Dermis microvascular lymphatic vessel endothelial cell (primary cell): ENCODE data around the gene EDARADD. TPM values are rescaled to one million over a fixed set of nuclear protein-coding genes. Genes with fewer than 3 reads are reported as not detected.
"Not testable (repeated sequence)": the region's sequence is repeated elsewhere in the genome, so short reads cannot be mapped to it uniquely, and the experiment has no call there.

Experiments used
- DNase-seq, 2 donors: peaks; one replicate each; pipeline versions ENCODE4 v3.0.0 to v3.0.0-alpha.2; 2010; ENCODE audit warnings: low read depth in 2 of 2
- total RNA-seq: library from RNA; depleted of rRNA; stranded (reverse); fragments of >200 nt; gene quantifications from 2 replicates; pipeline ENCODE4 v1.2.1, GENCODE V29; 2014

Gene EDARADD
- total RNA-seq, 1 donor from 2014 or later, result under 0.01 TPM

- DNase-seq, result no peak
These were observed 39.8 kb downstream of the EDARADD start for GRCh38 chr1:236433819-236434315.

- DNase-seq, result no peak
These were observed 44.5 kb downstream of the EDARADD start for GRCh38 chr1:236438614-236439013.

GRCh38 chr1:236440373-236440772 is 46.3 kb downstream of the EDARADD start:
- no peak for DNase-seq

GRCh38 chr1:236450779-236451178 is 56.7 kb downstream of the EDARADD start:
- no peak for DNase-seq

- DNase-seq, result peak; percentile 10 to 32
These were observed 57.8 kb downstream of the EDARADD start for GRCh38 chr1:236451796-236452373.

- no peak for DNase-seq
These were observed 61.2 kb downstream of the EDARADD start for GRCh38 chr1:236455243-236455642.

GRCh38 chr1:236457775-236458174 is 63.7 kb downstream of the EDARADD start:
- no peak for DNase-seq

GRCh38 chr1:236458996-236459395 is 64.9 kb downstream of the EDARADD start:
- DNase-seq, result no peak

- no peak for DNase-seq
These were observed 66.0 kb downstream of the EDARADD start for GRCh38 chr1:236460103-236460502.

GRCh38 chr1:236464197-236464596 is 70.1 kb downstream of the EDARADD start:
- not testable (repeated sequence) for DNase-seq

- DNase-seq, result no peak
These were observed 71.3 kb downstream of the EDARADD start for GRCh38 chr1:236465231-236465958.

- DNase-seq, result no peak
These were observed 71.8 kb downstream of the EDARADD start for GRCh38 chr1:236465959-236466303.

- DNase-seq, result no peak
These were observed 73.2 kb downstream of the EDARADD start for GRCh38 chr1:236467327-236467641.

GRCh38 chr1:236468625-236469024 is 74.5 kb downstream of the EDARADD start:
- no peak for DNase-seq

- no peak for DNase-seq
These were observed 75.4 kb downstream of the EDARADD start for GRCh38 chr1:236469466-236469865.

- DNase-seq, result no peak
These were observed 77.0 kb downstream of the EDARADD start for GRCh38 chr1:236471096-236471495.

- DNase-seq, result no peak
These were observed 77.6 kb downstream of the EDARADD start for GRCh38 chr1:236471653-236472052.

- no peak for DNase-seq
These were observed 79.0 kb downstream of the EDARADD start for GRCh38 chr1:236472850-236473788.

- DNase-seq, result no peak
These were observed 81.9 kb downstream of the EDARADD start for GRCh38 chr1:236476019-236476418.

GRCh38 chr1:236480758-236481436 is 86.8 kb downstream of the EDARADD start:
- no peak for DNase-seq

- no peak for DNase-seq
These were observed 90.4 kb downstream of the EDARADD start for GRCh38 chr1:236484310-236484971.
